ENCODE data around the gene RPUSD3.
"Not testable (repeated sequence)": the region's sequence is repeated elsewhere in the genome, so short reads cannot be mapped to it uniquely, and the experiment has no call there.

RPUSD3 gene

GRCh38 chr3:9843715-9844438 is at the start of gene RPUSD3:
Gene RPUSD3, minus strand, starts transcription at chr3:9844008. Its CDS starts 18 bp downstream, at chr3:9843990.
- peak; percentile 81 for DNase-seq (ENCODE audit: low read depth)

- no peak for DNase-seq (ENCODE audit: low read depth)
Observed at GRCh38 chr3:9891072-9891622, 47.3 kb upstream of the RPUSD3 start.

- peak; percentile 54 for DNase-seq (ENCODE audit: low read depth)
Observed at GRCh38 chr3:9890249-9891071, 46.7 kb upstream of the RPUSD3 start, which contains the start of gene JAGN1. Gene JAGN1, plus strand, starts transcription at chr3:9890610. Its CDS starts 113 bp downstream, at chr3:9890723.

- DNase-seq (ENCODE audit: low read depth): no peak
Observed at GRCh38 chr3:9889405-9889804, 45.6 kb upstream of the RPUSD3 start.

- no peak for DNase-seq (ENCODE audit: low read depth)
Observed at GRCh38 chr3:9888540-9888939, 44.7 kb upstream of the RPUSD3 start.

GRCh38 chr3:9887480-9887879 is 43.7 kb upstream of the RPUSD3 start:
- no peak for DNase-seq (ENCODE audit: low read depth)

- DNase-seq (ENCODE audit: low read depth): no peak
Observed at GRCh38 chr3:9886328-9886727, 42.5 kb upstream of the RPUSD3 start.

GRCh38 chr3:9884555-9885165 is 40.9 kb upstream of the RPUSD3 start:
- peak; percentile 69 for DNase-seq (ENCODE audit: low read depth)

- DNase-seq (ENCODE audit: low read depth): peak; percentile 14
Observed at GRCh38 chr3:9883706-9884554, 40.1 kb upstream of the RPUSD3 start.

GRCh38 chr3:9881441-9881840 is 37.6 kb upstream of the RPUSD3 start:
- DNase-seq (ENCODE audit: low read depth): no peak

GRCh38 chr3:9879830-9880549 is 36.2 kb upstream of the RPUSD3 start, which contains the start of gene CIDEC:
Gene CIDEC, minus strand, starts transcription at chr3:9880253. Its CDS starts 1,767 bp downstream, at chr3:9878486.
- no peak for DNase-seq (ENCODE audit: low read depth)

GRCh38 chr3:9878700-9879099 is 34.9 kb upstream of the RPUSD3 start:
- no peak for DNase-seq (ENCODE audit: low read depth)

- no peak for DNase-seq (ENCODE audit: low read depth)
Observed at GRCh38 chr3:9876991-9877390, 33.2 kb upstream of the RPUSD3 start.

- not testable (repeated sequence) for DNase-seq (ENCODE audit: low read depth)
Observed at GRCh38 chr3:9876255-9876654, 32.4 kb upstream of the RPUSD3 start.

- no peak for DNase-seq (ENCODE audit: low read depth)
Observed at GRCh38 chr3:9875448-9875847, 31.6 kb upstream of the RPUSD3 start.

- not testable (repeated sequence) for DNase-seq (ENCODE audit: low read depth)
Observed at GRCh38 chr3:9872067-9872466, 28.3 kb upstream of the RPUSD3 start.

- DNase-seq (ENCODE audit: low read depth): peak; percentile 55
Observed at GRCh38 chr3:9870978-9871377, 27.2 kb upstream of the RPUSD3 start.

GRCh38 chr3:9869955-9870354 is 26.1 kb upstream of the RPUSD3 start:
- DNase-seq (ENCODE audit: low read depth): no peak

- DNase-seq (ENCODE audit: low read depth): no peak
Observed at GRCh38 chr3:9867106-9867505, 23.3 kb upstream of the RPUSD3 start.

GRCh38 chr3:9866639-9867038 is 22.8 kb upstream of the RPUSD3 start:
- no peak for DNase-seq (ENCODE audit: low read depth)
